Measurements from ENCODE around the gene GRIP2.

GRIP2 gene

DNA sequence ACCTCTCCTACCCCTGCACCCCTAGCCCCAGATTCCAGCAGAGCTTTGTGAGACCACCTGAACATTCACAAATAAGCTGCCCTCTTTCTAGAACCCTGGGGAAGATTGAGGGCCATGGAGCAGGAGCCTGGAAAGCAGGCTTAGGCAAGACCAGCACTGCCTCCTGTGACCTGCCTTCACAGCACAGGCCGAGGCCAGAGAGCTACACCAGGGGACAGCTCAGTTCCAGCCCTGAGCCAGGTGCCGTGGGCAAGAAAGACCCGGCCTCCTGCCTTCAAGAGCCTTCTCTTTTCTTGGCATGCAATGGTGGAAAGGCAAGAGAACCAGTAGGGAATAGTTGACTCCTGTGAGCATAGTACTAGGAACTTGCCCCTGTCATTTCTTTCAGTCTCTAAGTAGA, 89.6 kb downstream of the GRIP2 start:
- no peak for DNase-seq

- no peak for DNase-seq
These were observed 91.1 kb downstream of the GRIP2 start for GRCh38 chr3:14448756-14449727.

DNA sequence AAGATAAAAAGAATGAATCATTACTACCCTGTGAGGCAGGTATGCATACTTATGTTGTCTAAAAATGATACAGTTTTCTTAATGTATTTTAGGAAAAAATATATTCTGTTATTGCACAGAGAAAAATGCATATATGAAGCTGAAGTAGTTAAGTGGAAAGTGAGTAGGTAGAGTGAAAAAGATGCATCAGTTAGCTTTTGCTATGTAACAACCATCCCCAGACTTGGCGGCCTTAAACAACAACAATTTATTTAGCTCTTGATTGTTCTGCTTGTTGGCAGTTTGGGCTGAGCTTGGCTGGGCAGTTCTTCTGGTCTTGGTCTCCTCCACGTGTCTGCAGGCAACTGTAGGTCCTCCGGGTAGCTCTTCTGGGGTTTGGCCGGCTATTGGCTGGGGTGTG, 92.1 kb downstream of the GRIP2 start:
- DNase-seq: no peak

- DNase-seq: no peak
These were observed 93.1 kb downstream of the GRIP2 start for GRCh38 chr3:14446988-14447570.

DNA sequence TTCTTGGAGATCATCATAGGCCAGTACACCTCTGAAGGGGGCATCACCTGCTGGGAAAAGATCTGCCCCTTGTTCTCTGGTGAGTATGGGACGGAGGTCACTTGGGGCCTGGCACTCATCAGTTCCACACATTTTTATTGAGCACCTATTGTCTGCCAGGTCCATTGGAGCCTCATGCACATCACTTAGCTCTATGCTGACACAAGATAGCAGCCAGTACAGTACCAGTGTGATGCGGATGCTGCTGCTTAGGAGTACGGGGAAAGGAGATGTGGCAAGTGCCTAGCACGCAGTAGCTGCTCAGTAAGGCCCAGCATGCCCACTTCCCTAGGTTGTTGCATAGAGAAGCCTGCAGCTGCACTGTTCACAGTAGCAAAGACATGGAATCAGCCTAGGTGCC, 94.4 kb downstream of the GRIP2 start:
- no peak for DNase-seq

- no peak for DNase-seq
These were observed 95.8 kb downstream of the GRIP2 start for GRCh38 chr3:14444380-14444779.

GRCh38 chr3:14441920-14442300, 98.2 kb downstream of the GRIP2 start:
- no peak for DNase-seq

DNA sequence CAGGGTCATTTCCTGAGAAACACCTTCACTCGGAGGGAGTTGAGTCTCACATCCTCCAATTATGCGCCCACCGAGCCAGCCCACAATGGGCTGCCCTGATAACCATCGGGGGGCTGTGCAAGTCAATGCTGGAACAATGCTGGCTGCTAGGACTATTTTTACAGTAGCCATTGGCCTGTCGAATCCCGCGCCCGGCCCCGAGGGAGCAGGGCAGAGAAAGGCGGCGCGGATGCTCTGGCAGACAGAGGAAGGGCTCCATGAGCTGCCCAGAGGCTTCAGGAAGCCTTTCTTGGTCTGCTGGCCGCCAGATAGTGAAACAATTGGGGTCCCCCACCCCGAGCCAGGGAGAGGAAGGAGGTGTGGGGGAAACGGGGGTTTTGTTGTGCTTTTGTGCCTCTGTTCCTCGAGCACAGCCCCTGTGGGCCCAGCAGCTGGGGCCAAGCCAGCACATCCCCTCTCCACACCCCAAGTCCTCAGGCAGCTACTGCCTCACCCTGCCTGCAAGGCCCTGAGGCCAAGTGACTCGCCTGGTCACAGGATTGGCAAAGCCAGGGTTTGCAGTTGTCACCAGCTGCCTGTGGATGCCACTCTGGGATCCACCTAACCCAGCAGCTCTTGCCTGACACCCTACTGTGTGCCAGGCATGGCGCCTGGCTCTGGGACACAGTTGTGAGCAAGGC, 98.8 kb downstream of the GRIP2 start:
- no peak for DNase-seq

GRCh38 chr3:14440531-14441239, 99.5 kb downstream of the GRIP2 start:
- no peak for DNase-seq

DNA sequence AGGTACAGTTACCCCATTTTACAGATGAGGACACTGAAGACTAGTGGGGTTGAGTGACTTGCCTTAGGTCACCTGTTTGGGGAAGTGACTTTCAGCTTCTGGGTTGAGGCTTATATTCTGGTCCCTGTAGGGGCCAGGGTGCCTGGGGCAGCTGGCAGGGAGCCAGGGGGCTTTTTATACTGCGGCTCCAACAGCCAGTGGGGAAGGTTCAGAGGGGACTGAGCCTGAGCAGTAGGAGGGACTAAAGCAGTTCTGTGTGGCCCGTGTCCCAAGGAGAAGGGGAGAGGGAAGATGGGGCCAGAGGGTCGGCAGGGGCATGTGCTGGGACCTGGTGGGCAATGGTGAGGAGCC, 100.0 kb downstream of the GRIP2 start:
- DNase-seq: no peak

DNA sequence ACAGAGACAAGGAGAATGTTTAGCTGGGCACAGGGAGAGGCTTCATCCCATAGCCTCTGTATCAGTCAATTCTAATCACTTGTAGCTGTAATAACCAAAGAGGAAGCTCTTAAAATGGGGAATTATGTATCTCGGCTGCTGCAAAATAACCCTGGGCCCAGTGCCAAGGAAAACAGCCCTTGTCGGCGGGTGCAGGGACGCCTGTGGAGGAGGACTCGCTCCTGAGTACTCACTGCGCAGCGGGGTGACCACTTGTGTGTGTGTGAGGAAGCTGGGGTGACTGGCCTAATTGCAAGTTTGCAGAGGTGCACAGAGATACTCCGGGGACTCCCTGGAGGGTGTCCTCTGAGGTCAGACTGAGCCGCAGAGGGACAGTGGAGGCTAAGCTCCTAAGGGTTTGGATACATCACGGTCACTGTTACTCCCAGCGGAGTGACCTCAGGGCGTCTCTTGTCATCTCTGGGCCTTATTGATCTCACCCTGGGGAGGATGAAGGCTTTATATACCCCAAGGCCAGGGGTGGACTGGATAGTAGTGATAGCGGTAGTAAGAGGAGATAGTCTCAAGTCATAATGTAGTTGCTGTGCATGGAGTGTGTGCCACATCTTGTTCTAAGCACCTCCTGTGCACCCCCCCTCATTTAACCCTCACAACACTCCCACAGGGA, 100.5 kb downstream of the GRIP2 start:
- peak in 1 of 2 donors; percentile 27 for DNase-seq
